CD4-positive, alpha-beta T cell treated with Interferon gamma for 1 hour (primary cell): ENCODE results near the gene BMP7.
"Not testable (repeated sequence)": the region's sequence is repeated elsewhere in the genome, so short reads cannot be mapped to it uniquely, and the experiment has no call there.

ENCODE experiments used
- DNase-seq: peaks from one replicate; pipeline ENCODE4 v3.0.0-alpha.2; 2020

Gene BMP7

DNA sequence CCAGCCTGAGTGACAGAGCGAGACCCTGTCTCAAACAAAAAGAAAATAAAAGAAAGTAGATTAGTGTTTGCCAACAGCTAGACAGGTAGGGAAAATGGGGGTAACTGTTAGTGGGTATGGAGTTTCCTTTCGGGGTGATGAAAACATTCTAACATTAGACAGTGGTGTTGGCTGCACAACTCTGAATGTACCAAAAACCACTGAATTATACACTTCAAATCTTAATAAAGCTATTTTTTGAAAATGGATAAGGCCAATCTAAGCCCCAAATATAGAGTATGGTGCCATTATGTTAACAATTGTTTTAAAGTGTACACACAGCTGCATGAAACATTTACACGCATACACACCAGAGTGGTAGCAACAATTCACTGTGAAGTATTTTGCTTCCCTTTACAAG, 57.0 kb downstream of the BMP7 start:
- DNase-seq: no peak

- DNase-seq: no peak
Observed at GRCh38 chr20:57208198-57208597, 58.2 kb downstream of the BMP7 start.

- DNase-seq: no peak
Observed at GRCh38 chr20:57207251-57207650, 59.2 kb downstream of the BMP7 start.

DNA sequence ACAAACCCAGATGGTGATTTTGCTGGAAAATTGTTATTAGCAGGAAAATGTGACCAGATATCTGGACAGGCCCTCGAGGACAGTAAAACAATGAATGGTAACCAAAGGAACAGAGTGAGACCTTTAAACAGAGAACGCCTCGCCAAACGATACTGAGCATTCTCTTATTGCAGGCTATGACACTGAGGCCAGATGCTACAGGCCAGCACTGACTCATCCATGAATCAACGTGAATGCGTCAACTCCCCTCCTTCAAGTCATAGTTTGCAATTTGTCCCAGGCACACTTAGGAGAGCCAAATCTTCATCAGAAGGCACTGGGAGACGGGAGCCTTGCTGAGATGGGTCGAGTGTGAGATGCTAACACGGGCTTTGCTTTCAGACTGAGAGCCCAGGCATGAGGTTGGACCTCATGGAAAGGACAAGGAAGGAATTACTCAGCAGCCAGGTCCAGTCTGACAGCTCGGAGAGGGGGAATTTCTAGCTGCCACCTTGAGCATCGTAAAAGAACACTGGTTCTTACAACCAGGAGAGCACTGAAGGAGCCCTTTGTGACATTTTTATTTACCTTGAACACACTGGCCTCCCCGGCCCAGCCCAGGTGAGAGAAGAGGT, 60.7 kb downstream of the BMP7 start:
- no peak for DNase-seq

DNA sequence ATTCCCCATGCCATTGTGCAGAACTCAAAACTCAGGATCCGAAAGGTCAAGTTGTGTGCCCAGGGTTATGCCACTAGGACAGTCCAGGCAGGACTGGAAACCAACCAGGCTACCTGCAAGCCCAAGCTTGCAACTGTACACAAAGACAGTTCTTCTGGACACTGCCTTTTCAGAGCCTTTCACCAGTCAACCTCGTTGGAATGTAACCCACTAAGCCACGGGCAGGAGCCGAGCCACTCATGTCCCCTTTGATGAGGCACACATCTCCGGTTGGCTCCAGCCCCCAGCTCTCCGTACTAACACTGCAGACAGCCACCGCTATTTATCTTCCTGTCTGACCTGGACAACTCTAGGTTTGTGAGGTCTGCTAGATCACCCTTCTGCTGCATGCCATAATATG, 62.5 kb downstream of the BMP7 start:
- no peak for DNase-seq

DNA sequence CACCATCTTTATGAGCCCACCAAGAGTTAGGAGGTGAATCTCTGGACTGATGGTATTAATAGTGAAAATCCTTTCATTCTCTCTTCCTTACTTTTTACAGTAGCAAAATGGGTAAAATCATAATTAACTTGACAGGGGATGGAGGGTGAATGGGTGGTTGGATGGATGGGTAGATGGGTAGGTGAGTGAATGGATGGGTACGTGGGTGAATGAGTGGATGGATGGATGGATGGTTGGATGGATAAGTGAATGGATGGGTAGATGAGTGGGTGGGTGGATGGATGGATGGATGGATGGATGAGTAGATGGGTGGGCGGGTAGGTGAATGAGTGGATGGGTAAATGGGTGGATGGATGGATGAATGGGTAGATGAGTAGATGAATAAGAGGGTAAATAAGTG, 63.2 kb downstream of the BMP7 start:
- DNase-seq: no peak

DNA sequence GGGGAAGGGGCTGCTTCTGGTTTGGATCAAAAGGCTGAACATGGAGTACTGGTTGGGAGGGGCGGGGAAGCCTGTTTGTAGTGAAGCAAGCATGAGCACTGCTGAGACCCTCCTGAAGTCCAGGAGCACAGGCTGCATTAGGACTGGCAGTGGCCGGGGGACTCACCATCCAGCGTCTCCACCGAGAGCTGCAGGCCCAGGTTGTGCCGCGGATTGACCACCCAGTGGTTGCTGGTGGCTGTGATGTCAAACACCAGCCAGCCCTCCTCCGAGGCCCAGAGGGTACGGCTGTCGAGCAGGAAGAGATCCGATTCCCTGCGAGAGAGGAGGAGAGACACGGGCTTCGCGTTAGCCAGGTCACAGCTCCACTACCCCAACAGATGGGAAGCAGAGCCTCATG, 64.1 kb downstream of the BMP7 start:
- DNase-seq: no peak

DNA sequence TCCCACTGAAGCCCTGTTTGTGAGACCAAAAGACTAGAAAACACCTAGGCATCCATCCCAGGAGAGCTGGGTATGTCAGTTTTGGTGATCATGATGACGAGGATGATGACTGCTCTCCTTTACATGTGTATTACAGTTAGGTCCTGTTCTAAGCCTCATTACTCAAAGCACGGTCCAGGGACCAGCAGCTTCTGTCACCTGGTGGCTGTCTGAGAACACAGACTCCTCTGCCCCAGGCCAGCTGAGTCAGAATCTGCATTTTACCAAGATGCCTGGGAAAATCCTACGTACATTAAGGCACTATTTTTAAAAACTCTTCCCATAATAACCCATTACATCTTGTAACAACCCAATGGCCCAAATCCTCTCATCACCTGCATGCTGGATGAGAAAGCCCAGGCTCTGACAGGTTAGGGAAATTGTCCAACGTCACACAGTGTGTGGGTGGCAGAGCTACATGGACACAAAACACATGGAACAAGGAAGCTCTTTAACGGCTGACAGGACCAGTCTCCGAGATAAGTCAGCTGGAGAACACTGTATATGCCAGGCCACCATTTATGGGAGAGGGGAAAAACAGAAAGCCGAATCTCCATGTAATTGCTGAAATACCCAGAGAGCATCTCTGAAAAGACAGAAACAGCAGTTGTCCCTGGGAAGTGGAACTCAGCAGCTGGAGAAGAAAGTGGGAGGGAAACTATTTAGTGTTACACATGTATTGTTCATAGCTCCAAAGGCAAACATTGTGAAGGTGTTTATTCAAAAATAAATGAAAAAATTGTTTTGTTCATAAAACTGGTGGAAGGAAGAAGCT, 65.4 kb downstream of the BMP7 start:
- DNase-seq: no peak

DNA sequence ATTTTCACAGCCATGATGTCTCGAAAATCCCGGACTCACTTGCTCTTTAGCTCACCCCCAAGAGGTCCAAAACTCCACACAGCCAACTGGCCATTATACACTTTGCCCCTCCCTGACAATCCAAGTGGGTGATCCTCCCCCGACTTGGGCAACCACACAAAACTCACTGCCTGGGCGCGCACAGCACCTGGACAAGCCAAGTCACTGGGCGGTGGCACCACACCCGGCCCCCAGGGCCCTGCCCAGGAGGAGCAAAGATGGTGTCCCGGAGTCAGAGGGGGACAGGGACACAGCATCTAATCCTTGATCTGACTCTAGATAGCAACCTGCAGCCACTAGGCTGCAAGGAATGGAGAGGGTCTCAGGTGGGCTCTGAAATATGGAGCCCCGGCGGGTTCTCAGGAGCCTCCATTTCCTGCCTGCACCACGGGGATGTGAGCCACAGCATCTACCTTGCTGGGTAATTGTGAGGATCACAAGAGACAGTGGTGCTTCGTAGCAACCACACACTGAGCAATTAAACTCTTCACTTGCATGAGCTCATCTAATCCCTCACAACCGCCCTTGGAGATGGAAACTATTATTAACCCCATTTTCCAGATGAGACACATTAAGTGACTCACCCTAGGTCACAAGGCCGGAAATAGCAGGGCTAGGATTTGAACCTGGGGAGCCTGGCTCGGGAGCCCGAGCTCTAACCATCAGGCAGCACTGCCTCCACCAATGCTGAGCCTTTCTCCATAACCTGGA, 66.6 kb downstream of the BMP7 start:
- DNase-seq: no peak

- no peak for DNase-seq
Observed at GRCh38 chr20:57198132-57199072, 68.0 kb downstream of the BMP7 start.

DNA sequence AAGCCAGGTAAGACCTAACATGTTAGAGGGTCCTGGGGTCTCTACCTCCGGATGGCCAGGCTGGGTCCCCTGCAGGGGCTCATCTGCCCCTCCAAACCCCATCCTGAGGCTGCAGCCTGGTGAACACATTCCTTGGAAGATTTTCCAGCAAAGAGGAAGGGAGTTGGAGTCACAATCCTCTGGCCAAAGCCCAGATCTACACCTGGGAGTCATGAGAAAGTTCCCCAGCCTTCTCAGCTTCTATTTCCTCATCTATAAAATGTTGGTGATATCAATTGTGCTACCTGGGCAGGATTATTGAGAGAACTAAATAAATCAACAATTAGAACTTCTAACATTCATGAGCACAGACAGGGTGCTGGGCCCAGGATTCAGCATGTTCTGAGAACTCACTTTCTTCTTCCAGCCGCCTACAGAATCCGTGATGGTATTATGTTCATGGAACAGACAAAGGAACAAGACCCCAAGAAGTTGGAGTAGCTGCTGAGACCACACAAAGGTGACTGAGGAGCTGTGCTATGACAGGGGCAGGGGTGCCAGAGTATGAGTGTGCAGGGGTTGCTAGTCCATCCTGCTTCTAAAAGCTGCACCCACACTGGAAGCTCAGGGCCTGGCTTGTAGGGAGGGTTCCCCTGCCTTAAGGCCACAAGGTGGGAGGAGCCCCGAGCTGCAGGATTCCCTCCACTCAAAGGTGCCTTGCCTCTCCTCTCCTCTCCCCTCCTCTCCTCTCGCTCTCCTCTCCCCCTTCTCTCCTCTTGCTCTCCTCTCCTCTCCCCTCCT, 68.9 kb downstream of the BMP7 start:
- no peak for DNase-seq

DNA sequence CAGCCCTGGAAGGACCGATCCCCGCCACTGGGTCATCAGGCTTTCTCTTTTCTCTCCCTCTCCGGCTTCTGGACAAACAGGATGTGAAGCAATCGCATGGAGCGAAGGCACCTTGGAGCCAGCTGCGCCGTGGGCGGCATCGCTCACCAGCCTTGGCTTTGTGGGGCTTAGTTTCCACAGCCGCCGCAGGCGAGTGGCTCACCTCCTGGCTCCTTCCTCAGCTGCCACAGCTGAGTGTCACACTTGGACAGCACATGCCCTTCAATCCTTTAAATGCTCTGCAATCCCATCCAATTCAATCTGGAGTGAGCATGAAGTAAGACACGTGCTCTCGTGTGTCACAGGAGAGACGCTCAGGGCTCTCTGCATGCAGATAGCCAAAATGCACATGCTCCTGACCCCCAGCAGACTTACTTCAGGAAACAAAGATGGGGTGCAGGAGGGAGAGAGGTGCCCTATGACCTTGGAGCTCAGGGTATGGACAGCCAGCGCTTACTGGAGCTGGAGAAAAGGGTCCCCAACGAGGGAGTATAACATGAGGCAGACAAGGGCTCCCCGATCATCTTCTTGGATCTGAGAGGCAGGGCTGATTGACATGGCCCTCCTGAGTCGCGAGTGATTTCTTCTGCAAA, 70.9 kb downstream of the BMP7 start:
- DNase-seq: no peak

DNA sequence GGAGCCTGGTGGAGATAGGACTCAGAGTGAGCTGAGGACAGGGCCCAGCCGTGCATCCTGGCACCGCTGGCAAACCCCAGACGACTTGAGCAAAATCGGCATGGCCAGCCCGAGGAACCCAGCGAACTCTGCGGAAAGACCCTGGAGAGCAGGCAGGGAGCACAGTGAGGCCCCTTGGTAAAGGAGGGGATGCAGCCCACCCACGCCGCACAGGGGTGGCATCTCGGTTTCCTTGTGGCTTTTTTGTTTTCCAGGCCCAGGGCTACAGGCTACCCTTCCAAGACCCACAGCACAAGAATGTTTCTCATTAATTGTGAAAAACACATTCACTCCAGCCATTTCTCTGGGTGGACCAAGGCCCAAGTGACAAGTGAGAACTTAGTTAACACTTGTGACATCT, 71.4 kb downstream of the BMP7 start:
- no peak for DNase-seq

DNA sequence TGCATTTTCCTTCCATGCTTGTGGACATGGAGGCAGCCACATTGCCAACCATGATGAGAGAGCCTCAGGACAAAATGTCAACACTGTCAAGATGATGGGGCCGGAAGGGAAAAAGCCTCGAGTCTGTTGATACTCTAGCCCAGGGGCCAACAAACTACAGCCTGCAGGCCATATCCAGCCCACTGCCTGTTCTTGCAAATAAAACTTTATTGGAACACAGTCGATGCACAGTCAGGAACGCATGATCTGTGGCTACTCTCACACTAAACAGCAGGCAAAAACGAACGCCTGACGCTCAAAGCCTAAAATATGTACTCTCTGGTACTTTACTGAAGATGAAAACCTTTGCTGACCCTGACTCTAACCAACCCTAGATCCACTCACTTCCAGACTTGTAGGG, 72.3 kb downstream of the BMP7 start:
- DNase-seq: no peak

- no peak for DNase-seq
Observed at GRCh38 chr20:57193094-57193493, 73.3 kb downstream of the BMP7 start.

GRCh38 chr20:57192311-57192710, 74.1 kb downstream of the BMP7 start:
- DNase-seq: no peak

DNA sequence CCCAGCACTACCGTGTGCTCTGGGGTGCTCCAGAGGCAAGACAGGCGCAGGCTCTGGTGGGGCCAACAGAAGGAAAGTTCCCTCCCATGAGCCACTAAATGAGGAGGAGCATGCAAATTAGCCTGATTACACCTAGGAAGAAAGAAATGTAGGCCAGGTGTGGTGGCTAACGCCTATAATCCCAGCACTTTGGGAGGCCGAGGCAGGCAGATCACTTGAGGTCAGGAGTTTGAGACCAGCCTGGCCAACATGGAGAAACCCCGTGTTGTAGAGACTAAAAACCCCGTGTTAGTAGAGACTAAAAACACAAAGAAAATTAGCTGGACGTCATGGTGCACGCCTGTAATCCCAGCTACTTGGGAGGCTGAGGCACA, 75.2 kb downstream of the BMP7 start:
- not testable (repeated sequence) for DNase-seq

GRCh38 chr20:57190536-57191264, 75.7 kb downstream of the BMP7 start:
- DNase-seq: no peak

- no peak for DNase-seq
Observed at GRCh38 chr20:57189713-57190112, 76.7 kb downstream of the BMP7 start.

DNA sequence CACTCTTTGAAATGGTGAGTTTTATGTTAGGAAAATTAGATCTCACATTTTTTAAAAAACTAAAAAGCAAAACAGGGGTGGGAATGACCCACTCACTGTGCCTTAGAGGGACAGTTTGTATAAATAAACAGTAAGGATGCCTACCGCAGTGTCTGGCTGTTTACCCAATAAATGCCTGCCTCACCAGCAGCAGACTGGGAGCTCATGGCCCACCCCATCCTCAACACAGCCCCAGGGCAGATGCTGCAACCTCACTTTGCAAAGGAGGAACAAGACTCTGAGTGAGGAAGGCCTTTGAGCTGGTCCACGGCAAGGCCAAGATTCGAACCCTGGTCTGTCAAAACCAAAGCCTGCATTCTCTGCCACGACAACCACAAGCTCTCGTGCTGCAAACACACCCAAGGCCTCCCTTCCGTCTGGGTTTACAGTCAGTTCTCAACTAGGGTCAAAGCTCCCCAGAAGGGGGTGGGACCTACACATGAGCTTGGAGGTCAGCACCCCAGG, 77.8 kb downstream of the BMP7 start:
- DNase-seq: no peak

GRCh38 chr20:57188056-57188455, 78.4 kb downstream of the BMP7 start:
- DNase-seq: no peak
